Spinal cord (tissue), 10 donors: ENCODE measurements around the gene FIGN. TPM values are rescaled to one million over a fixed set of nuclear protein-coding genes. Genes with fewer than 3 reads are reported as not detected.

Source experiments
- DNase-seq, 6 donors: peaks; one replicate each; pipeline versions ENCODE4 v3.0.0 to v3.0.0-alpha.2; 2013 to 2015; ENCODE audit warnings: low spot score in 6 of 6, low read depth in 4 of 6
- H3K27ac ChIP-seq: one replicate; pipeline ENCODE4 v1.5.1; 2013; ENCODE audit warnings: low read depth, low read length, control low read depth
- H3K27me3 ChIP-seq: one replicate; pipeline ENCODE4 v1.6.1; 2013; ENCODE audit warnings: low read length; ENCODE audit not compliant: control insufficient read depth, insufficient read depth
- H3K36me3 ChIP-seq: one replicate; pipeline ENCODE4 v1.6.1; 2013; ENCODE audit warnings: low read length; ENCODE audit not compliant: control insufficient read depth, insufficient read depth
- H3K4me1 ChIP-seq: one replicate; pipeline ENCODE4 v1.6.1; 2013; ENCODE audit warnings: low read length; ENCODE audit not compliant: control insufficient read depth, insufficient read depth
- H3K4me3 ChIP-seq: one replicate; pipeline ENCODE4 v1.5.1; 2013; ENCODE audit warnings: low read depth, low read length, control low read depth
- H3K9me3 ChIP-seq: one replicate; pipeline ENCODE4 v1.6.1; 2013; ENCODE audit warnings: low read length; ENCODE audit not compliant: control insufficient read depth, insufficient read depth
- WGBS: methylation state at CpG from one replicate; pipeline ENCODE4 v1.1.5; 2013; ENCODE audit warnings: missing lambda C conversion rate; ENCODE audit not compliant: insufficient coverage; 5-methylcytosine and 5-hydroxymethylcytosine counted together
- polyA plus RNA-seq, 2 donors: library from polyadenylated mRNA; unstranded; fragments of 120-200 nt; gene quantifications; one replicate each; pipeline ENCODE4 v1.2.1, GENCODE V29; 2013; ENCODE audit not compliant: insufficient read length in 2 of 2
- total RNA-seq, 2 donors: library from RNA; depleted of rRNA in 1 of 2; stranded (reverse); fragments of 120-200 nt in 1 of 2; fragments of >200 nt in 1 of 2; gene quantifications; one replicate each; pipeline versions ENCODE4 v1.2.3 to v1.2.4, GENCODE V29; 2013 to 2014
- donor health status: healthy.

Gene FIGN
- total and polyA plus RNA-seq, 4 donors = 6.6 to 9.8 (median 7.8) TPM

DNA sequence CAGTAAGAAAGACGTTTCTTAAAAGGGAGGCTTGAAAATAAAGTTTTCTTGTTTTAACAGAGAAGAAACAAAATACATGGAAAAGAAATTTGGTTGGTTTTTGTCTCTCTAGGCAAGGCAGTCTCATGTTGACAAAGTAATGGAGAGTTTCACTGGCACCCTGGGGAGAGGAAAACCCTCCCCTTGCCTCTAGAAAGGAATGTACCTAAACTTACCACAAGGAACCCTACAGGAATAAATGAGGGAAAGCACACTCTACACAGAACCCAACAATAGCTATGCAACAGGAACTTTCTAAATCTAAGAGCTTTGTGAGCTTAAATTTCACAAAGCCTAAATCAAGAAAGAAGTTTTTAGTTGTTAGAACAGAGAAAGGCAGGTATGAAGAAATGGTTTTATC lies 37.0 kb downstream of the FIGN start:
- Histone ChIP-seq H3K27me3 (no peaks in the 10 kb centered on the region), H3K4me1 (peaks cover 3% of the 10 kb centered on the region), H3K36me3 (no peaks in the 10 kb centered on the region), H3K9me3 (no peaks in the 10 kb centered on the region), H3K4me3 (no peak overlapping the region), H3K27ac (no peak overlapping the region)
- WGBS = 40% methylated on average over 1 of the region's 1 CpG
- DNase-seq = no peak

GRCh38 chr2:163697846-163698637 lies 37.8 kb downstream of the FIGN start:
- Histone ChIP-seq H3K36me3 (no peaks in the 10 kb centered on the region), H3K4me3 (no peak overlapping the region), H3K27ac (no peak overlapping the region), H3K27me3 (no peaks in the 10 kb centered on the region), H3K9me3 (no peaks in the 10 kb centered on the region), H3K4me1 (peaks cover 3% of the 10 kb centered on the region)
- DNase-seq = no peak
- no CpG with 5 or more reads among the region's 5 CpGs for WGBS

DNA sequence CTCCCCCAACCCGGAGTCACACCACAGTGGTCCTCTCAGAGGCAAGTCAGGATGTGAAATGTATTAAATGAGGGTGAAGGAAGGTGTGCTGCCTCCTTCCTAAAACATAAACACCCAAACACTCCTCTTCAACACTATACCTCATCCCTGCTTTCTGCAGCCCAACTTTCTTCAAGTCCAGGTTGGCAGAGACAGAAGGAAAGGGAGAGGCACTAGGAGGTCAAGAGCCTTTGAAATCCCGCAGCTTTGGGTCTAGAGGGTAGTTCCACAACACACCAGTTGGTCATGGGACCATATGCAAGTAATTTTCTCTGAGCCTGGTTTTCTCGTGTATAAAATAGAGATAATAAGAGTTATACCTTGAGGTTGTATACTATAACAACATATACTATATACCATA lies 38.4 kb downstream of the FIGN start:
- Histone ChIP-seq H3K4me1 (peaks cover 3% of the 10 kb centered on the region), H3K36me3 (no peaks in the 10 kb centered on the region), H3K4me3 (no peak overlapping the region), H3K9me3 (no peaks in the 10 kb centered on the region), H3K27ac (no peak overlapping the region), H3K27me3 (no peaks in the 10 kb centered on the region)
- no peak for DNase-seq
- WGBS = no CpG with 5 or more reads among the region's 3 CpGs

- no peak overlapping the region for H3K27ac ChIP-seq
- H3K4me3 ChIP-seq = no peak overlapping the region
- no peaks in the 10 kb centered on the region for H3K9me3 ChIP-seq
- H3K36me3 ChIP-seq = no peaks in the 10 kb centered on the region
- H3K27me3 ChIP-seq = no peaks in the 10 kb centered on the region
- peaks cover 3% of the 10 kb centered on the region for H3K4me1 ChIP-seq
- no CpG with 5 or more reads among the region's 2 CpGs for WGBS
- DNase-seq = no peak
Measured at GRCh38 chr2:163693484-163693883, 42.3 kb downstream of the FIGN start.

DNA sequence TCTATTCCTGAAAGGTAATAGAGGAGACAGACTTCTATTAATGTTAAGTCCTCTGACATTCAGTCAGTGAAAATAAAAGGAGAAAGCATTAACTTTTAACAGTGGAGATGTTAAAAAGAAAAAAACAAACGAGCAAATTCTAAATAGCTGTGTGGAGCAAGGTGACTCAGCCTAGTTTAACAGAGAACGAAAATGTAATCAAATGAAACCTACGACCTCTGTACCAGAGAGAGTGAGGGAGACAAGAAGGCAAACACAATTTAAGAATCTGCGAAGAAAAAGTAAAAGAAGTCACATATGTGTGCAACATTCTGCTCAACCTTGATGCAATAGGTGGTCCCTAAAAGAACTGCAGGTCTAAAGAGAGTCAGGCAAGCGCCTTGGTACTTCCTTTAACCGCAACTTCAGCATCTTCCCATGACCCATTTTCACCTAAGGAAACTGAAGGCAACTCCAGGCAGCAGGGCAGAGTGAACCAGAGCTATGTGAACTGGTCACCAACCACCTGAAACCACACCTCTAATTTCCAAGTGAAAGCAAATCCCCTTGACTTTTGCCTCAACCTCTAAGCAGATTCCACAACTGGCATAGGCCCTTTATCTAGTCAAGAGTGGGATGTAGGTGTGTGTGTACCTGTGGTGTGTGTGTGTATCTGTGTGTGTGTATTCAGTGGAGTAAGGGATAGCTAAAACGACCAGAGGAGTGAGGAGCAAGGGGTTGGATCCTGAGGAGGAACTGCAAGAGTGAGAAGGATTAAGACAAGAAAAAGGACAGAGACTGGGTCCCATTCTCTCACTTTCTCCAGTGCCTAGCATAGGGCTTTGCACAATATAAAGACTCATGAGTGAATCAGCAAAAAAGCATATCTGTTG lies 43.0 kb downstream of the FIGN start:
- no peak overlapping the region for H3K4me3 ChIP-seq
- WGBS = 86% methylated on average over 6 of the region's 7 CpGs
- no peaks in the 10 kb centered on the region for H3K36me3 ChIP-seq
- no peak overlapping the region for H3K27ac ChIP-seq
- no peak for DNase-seq
- no peaks in the 10 kb centered on the region for H3K27me3 ChIP-seq
- no peaks in the 10 kb centered on the region for H3K4me1 ChIP-seq
- no peaks in the 10 kb centered on the region for H3K9me3 ChIP-seq

GRCh38 chr2:163692081-163692480 lies 43.7 kb downstream of the FIGN start:
- H3K9me3 ChIP-seq = no peaks in the 10 kb centered on the region
- no peak for DNase-seq
- no peak overlapping the region for H3K27ac ChIP-seq
- no peaks in the 10 kb centered on the region for H3K4me1 ChIP-seq
- H3K4me3 ChIP-seq = no peak overlapping the region
- H3K36me3 ChIP-seq = no peaks in the 10 kb centered on the region
- no peaks in the 10 kb centered on the region for H3K27me3 ChIP-seq

DNA sequence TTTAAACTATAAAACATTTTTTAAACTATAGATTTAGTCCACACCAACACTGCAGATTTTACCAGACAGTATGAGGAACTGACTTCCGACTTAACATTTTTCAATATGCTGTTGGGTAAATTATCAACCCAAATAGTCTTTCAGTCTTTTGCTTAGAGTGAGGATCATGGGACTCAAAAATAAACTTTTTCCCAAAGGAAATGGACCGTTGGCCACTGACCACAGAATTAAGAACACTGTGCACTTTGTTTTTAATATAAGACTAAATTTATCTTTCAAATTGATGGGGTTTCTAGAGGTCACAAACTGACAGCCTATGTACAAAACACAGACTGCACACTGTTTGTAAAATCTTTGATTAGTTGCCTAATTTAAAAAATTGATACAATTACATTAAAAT lies 44.9 kb downstream of the FIGN start:
- H3K4me1 ChIP-seq = no peaks in the 10 kb centered on the region
- no peaks in the 10 kb centered on the region for H3K27me3 ChIP-seq
- H3K4me3 ChIP-seq = no peak overlapping the region
- H3K36me3 ChIP-seq = no peaks in the 10 kb centered on the region
- no CpG with 5 or more reads among the region's 2 CpGs for WGBS
- H3K9me3 ChIP-seq = no peaks in the 10 kb centered on the region
- H3K27ac ChIP-seq = no peak overlapping the region
- DNase-seq = no peak

- no peak for DNase-seq
- Histone ChIP-seq H3K27ac (no peak overlapping the region), H3K4me1 (no peaks in the 10 kb centered on the region), H3K27me3 (no peaks in the 10 kb centered on the region), H3K9me3 (no peaks in the 10 kb centered on the region), H3K36me3 (no peaks in the 10 kb centered on the region), H3K4me3 (no peak overlapping the region)
- WGBS = 33% methylated on average over 1 of the region's 1 CpG
Measured at GRCh38 chr2:163687217-163687616, 48.6 kb downstream of the FIGN start.

- no peak overlapping the region for H3K4me3 ChIP-seq
- H3K9me3 ChIP-seq = no peaks in the 10 kb centered on the region
- DNase-seq = no peak
- no peaks in the 10 kb centered on the region for H3K4me1 ChIP-seq
- no peak overlapping the region for H3K27ac ChIP-seq
- WGBS = no CpG with 5 or more reads among the region's 4 CpGs
- H3K36me3 ChIP-seq = no peaks in the 10 kb centered on the region
- no peaks in the 10 kb centered on the region for H3K27me3 ChIP-seq
Measured at GRCh38 chr2:163686289-163686688, 49.5 kb downstream of the FIGN start.

DNA sequence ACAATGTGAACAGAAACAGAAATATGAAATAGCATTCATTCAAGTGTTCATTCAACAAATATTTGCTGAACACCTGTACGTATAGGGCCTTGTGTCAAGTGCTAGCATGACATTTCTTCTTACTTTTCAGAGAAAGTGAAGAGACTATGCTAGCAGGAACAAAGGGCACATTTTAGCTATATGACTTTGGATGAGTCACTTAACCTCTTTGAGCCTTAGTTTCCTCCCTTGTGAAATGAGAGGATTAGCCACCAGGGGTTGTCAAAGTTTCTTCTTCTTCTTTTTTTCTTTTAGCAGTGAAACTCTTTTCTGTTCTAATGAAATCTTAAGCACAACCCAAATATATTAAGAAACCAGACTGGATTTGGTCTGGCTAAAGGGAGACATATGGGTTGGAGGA lies 53.1 kb downstream of the FIGN start:
- DNase-seq = no peak
- no CpG with 5 or more reads among the region's 1 CpG for WGBS
- no peaks in the 10 kb centered on the region for H3K36me3 ChIP-seq
- H3K4me1 ChIP-seq = no peaks in the 10 kb centered on the region
- H3K27ac ChIP-seq = no peak overlapping the region
- no peak overlapping the region for H3K4me3 ChIP-seq
- no peaks in the 10 kb centered on the region for H3K9me3 ChIP-seq
- H3K27me3 ChIP-seq = no peaks in the 10 kb centered on the region
